Measurements from ENCODE around the gene MCM9. TPM values are rescaled to one million over a fixed set of nuclear protein-coding genes. Genes with fewer than 3 reads are reported as not detected.

MCM9 gene
- total and polyA plus RNA-seq, 2 donors (not counting 1 experiment from before 2014, with no cell fraction given) = 14.0 to 54.5 TPM

- Histone ChIP-seq H3K4me2 (replicated peaks; ENCODE audit: low read depth, low read length, poor library complexity, severe bottlenecking) (no peak overlapping the region), H3K4me1 (ENCODE audit: control insufficient read depth in 2 of 2, insufficient read depth in 2 of 2, low read length in 2 of 2) (peaks cover 12 to 15% of the 10 kb centered on the region in 2 donors), H3K36me3 (replicated peaks in 1 of 2; ENCODE audit: control extremely low read depth in 1 of 2, control insufficient read depth in 1 of 2, extremely low read depth in 1 of 2, insufficient read depth in 2 of 2, low read length in 1 of 2) (no peaks in the 10 kb centered on the region), H3K27ac (ENCODE audit: low read length in 2 of 2) (no peak overlapping the region), H3K9ac (ENCODE audit: low read length) (no peak overlapping the region), H2AFZ (ENCODE audit: insufficient read depth, low read depth, low read length, poor library complexity, severe bottlenecking) (no peak overlapping the region), H3K27me3 (replicated peaks in 1 of 4; ENCODE audit: control extremely low read depth in 1 of 4, control insufficient read depth in 3 of 4, insufficient read depth in 4 of 4, low read length in 3 of 4) (no peaks in the 10 kb centered on the region), H4K20me1 (ENCODE audit: control insufficient read depth, insufficient read depth, low read length, poor library complexity, severe bottlenecking) (no peaks in the 10 kb centered on the region), H3K9me3 (ENCODE audit: control extremely low read depth in 1 of 3, control insufficient read depth in 2 of 3, insufficient read depth in 1 of 3, low read length in 2 of 3) (peaks cover 0 to 6% (median 1%) of the 10 kb centered on the region in 3 donors), H3K79me2 (ENCODE audit: control insufficient read depth, insufficient read depth, low read length) (peaks cover 91% of the 10 kb centered on the region), H3K4me3 (ENCODE audit: control extremely low read depth in 1 of 5, extremely low read depth in 1 of 5, insufficient read depth in 1 of 5, low read depth in 2 of 5, low read length in 4 of 5) (no peak overlapping the region)
- H3K27me3 Mint-ChIP-seq = no peaks in the 10 kb centered on the region
- CTCF ChIA-PET = no interaction called here
- peaks cover 56% of the 10 kb centered on the region for H3K4me1 Mint-ChIP-seq
- H3K9me3 Mint-ChIP-seq (ENCODE audit: insufficient read depth) = peaks cover 18% of the 10 kb centered on the region
- intact Hi-C loops (cut with micrococcal nuclease) = no loop called here
- H3K27ac Mint-ChIP-seq = no peak overlapping the region
- DNase-seq (no peak), ATAC-seq (ENCODE audit: low read depth) (no peak)
- POLR2A ChIA-PET = no interaction called here
- no peak overlapping the region for H3K4me3 Mint-ChIP-seq
- TF ChIP-seq EZH2 (IDR thresholded peaks at IDR 0.05; ENCODE audit: borderline replicate concordance, insufficient read depth, low read depth, low read length, poor library complexity, severe bottlenecking) = no peak
- no peak for TF ChIP-seq CTCF (IDR thresholded peaks at IDR 0.05)
- no CpG with 5 or more reads among the region's 4 CpGs for WGBS (ENCODE audit: insufficient coverage)
Measured at GRCh38 chr6:118867181-118867580, 67.8 kb downstream of the MCM9 start.

- Histone ChIP-seq H3K79me2 (ENCODE audit: control insufficient read depth, insufficient read depth, low read length) (peaks cover 91% of the 10 kb centered on the region), H3K36me3 (replicated peaks in 1 of 2; ENCODE audit: control extremely low read depth in 1 of 2, control insufficient read depth in 1 of 2, extremely low read depth in 1 of 2, insufficient read depth in 2 of 2, low read length in 1 of 2) (no peaks in the 10 kb centered on the region), H3K27ac (ENCODE audit: low read length in 2 of 2) (no peak overlapping the region), H4K20me1 (ENCODE audit: control insufficient read depth, insufficient read depth, low read length, poor library complexity, severe bottlenecking) (no peaks in the 10 kb centered on the region), H3K9me3 (ENCODE audit: control extremely low read depth in 1 of 3, control insufficient read depth in 2 of 3, insufficient read depth in 1 of 3, low read length in 2 of 3) (peaks cover 0 to 18% (median 11%) of the 10 kb centered on the region in 3 donors), H3K9ac (ENCODE audit: low read length) (peak overlapping the region; percentile 50), H3K4me2 (replicated peaks; ENCODE audit: low read depth, low read length, poor library complexity, severe bottlenecking) (peak overlapping the region; percentile 44), H3K4me3 (ENCODE audit: control extremely low read depth in 1 of 5, extremely low read depth in 1 of 5, insufficient read depth in 1 of 5, low read depth in 2 of 5, low read length in 4 of 5) (no peak overlapping the region), H3K4me1 (ENCODE audit: control insufficient read depth in 2 of 2, insufficient read depth in 2 of 2, low read length in 2 of 2) (peaks cover 12 to 15% of the 10 kb centered on the region in 2 donors), H2AFZ (ENCODE audit: insufficient read depth, low read depth, low read length, poor library complexity, severe bottlenecking) (no peak overlapping the region), H3K27me3 (replicated peaks in 1 of 4; ENCODE audit: control extremely low read depth in 1 of 4, control insufficient read depth in 3 of 4, insufficient read depth in 4 of 4, low read length in 3 of 4) (no peaks in the 10 kb centered on the region)
- Mint-ChIP-seq H3K9me3 (ENCODE audit: insufficient read depth) (peaks cover 20% of the 10 kb centered on the region), H3K4me3 (peak overlapping the region; percentile 59), H3K27ac (peak overlapping the region; percentile 83), H3K4me1 (peaks cover 45% of the 10 kb centered on the region), H3K27me3 (no peaks in the 10 kb centered on the region)
- intact Hi-C loops (cut with micrococcal nuclease) = no loop called here
- no CpG with 5 or more reads among the region's 2 CpGs for WGBS (ENCODE audit: insufficient coverage)
- ChIA-PET POLR2A (no interaction called here), CTCF (interaction anchor here (1.0 to 1.4 kb wide), 3 partner anchors 11 to 63 kb away, joined by 3 read pairs; no protein-coding TSS in a partner anchor)
- no peak for TF ChIP-seq CTCF (IDR thresholded peaks at IDR 0.05)
- DNase-seq (no peak), ATAC-seq (ENCODE audit: low read depth) (no peak)
Measured at GRCh38 chr6:118865100-118865391, 69.9 kb downstream of the MCM9 start.
